ENCODE results near the gene NEURL1.

The NEURL1 gene

GRCh38 chr10:103451831-103452505 lies 41.5 kb upstream of the NEURL1 start, which contains the start of gene CALHM2:
Gene CALHM2 (minus strand): TSS chr10:103452370. CDS start chr10:103449941, 2,429 bp downstream.
- Histone ChIP-seq H3K4me3 (ENCODE audit: extremely low read depth, insufficient read depth, low read length, poor library complexity, severe bottlenecking) (peak within 1 kb of the TSS; percentile 22), H3K9me3 (ENCODE audit: control insufficient read depth, low read length) (no peaks in the 10 kb centered on the region), H3K4me1 (ENCODE audit: control insufficient read depth, insufficient read depth, low read length, poor library complexity, severe bottlenecking) (peaks cover 6% of the 10 kb centered on the region), H3K36me3 (ENCODE audit: control insufficient read depth, insufficient read depth, low read length) (peaks cover 17% of the 10 kb centered on the region), H3K27ac (ENCODE audit: low read depth, low read length, severe bottlenecking) (no peak within 1 kb of the TSS)
- 66 to 79% methylated on average over 12 to 26 of the region's 32 CpGs for WGBS, 2 experiments (ENCODE audit: insufficient coverage in 2 of 2)

- Histone ChIP-seq H3K4me1 (ENCODE audit: control insufficient read depth, insufficient read depth, low read length, poor library complexity, severe bottlenecking) (peaks cover 6% of the 10 kb centered on the region), H3K36me3 (ENCODE audit: control insufficient read depth, insufficient read depth, low read length) (peaks cover 11% of the 10 kb centered on the region), H3K27ac (ENCODE audit: low read depth, low read length, severe bottlenecking) (no peak overlapping the region), H3K9me3 (ENCODE audit: control insufficient read depth, low read length) (no peaks in the 10 kb centered on the region), H3K4me3 (ENCODE audit: extremely low read depth, insufficient read depth, low read length, poor library complexity, severe bottlenecking) (no peak overlapping the region)
- 84 to 85% methylated on average over 23 to 27 of the region's 27 CpGs for WGBS, 2 experiments (ENCODE audit: insufficient coverage in 2 of 2)
These were observed 40.8 kb upstream of the NEURL1 start for GRCh38 chr10:103452506-103453230.

- Histone ChIP-seq H3K9me3 (ENCODE audit: control insufficient read depth, low read length) (no peaks in the 10 kb centered on the region), H3K4me1 (ENCODE audit: control insufficient read depth, insufficient read depth, low read length, poor library complexity, severe bottlenecking) (peaks cover 3% of the 10 kb centered on the region), H3K27ac (ENCODE audit: low read depth, low read length, severe bottlenecking) (no peak overlapping the region), H3K4me3 (ENCODE audit: extremely low read depth, insufficient read depth, low read length, poor library complexity, severe bottlenecking) (no peak overlapping the region), H3K36me3 (ENCODE audit: control insufficient read depth, insufficient read depth, low read length) (peaks cover 8% of the 10 kb centered on the region)
- WGBS, 2 experiments (ENCODE audit: insufficient coverage in 2 of 2): 93 to 100% methylated on average over 2 to 4 of the region's 4 CpGs
These were observed 39.5 kb upstream of the NEURL1 start for GRCh38 chr10:103454026-103454425.

DNA sequence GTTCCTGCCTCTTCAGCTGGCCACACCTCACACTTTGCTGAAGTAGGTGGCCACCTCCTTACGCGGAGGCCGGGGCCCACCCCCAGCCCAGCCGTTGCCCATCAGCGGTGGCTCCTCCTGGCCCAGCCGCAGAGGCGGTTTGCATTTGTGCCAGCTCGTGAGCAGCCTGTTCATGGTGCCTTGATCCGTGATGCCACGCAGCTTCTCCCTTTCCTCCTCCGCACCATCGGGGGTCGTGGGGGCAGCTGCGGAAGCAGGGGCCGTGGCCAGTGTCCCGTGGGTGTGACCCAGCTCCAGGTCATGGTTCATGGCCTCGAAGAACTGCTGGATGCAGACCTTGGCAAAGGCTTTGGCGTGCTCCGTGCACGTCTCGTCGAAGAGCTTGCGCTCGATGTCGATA lies 38.3 kb upstream of the NEURL1 start:
- Histone ChIP-seq H3K4me1 (ENCODE audit: control insufficient read depth, insufficient read depth, low read length, poor library complexity, severe bottlenecking) (peaks cover 3% of the 10 kb centered on the region), H3K36me3 (ENCODE audit: control insufficient read depth, insufficient read depth, low read length) (no peaks in the 10 kb centered on the region), H3K9me3 (ENCODE audit: control insufficient read depth, low read length) (no peaks in the 10 kb centered on the region), H3K27ac (ENCODE audit: low read depth, low read length, severe bottlenecking) (no peak overlapping the region), H3K4me3 (ENCODE audit: extremely low read depth, insufficient read depth, low read length, poor library complexity, severe bottlenecking) (no peak overlapping the region)
- WGBS, 2 experiments (ENCODE audit: insufficient coverage in 2 of 2): 88 to 96% methylated on average over 25 of the region's 25 CpGs

DNA sequence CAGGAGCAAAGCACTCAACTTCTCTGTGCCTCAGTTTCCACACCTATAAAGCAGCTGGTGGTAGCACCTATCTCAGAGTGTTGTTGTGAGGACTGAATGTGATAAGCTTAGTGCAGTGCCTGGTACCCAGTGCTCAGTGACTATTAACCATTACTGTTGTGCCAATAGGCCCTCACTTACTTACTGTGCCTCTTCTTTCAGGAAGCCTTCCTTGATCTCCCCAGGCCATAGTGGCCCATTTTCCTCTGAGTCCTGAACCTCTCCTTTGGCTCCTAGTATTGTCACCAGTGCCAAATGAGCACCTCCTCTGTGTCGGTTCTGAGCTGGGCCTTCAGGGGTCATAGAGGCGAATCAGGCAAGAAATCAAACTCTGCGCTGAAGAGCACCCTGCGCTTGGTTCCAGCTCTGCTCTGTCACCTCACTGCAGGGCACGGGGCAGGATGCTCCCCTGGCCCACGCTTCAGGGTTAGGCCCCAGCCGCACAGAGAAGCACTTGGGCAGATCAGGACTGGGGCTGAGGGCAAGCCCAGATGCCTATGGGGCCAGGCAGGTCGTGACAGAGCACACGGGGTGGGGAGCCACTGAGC lies 37.3 kb upstream of the NEURL1 start:
- no peaks in the 10 kb centered on the region for H3K36me3 ChIP-seq (ENCODE audit: control insufficient read depth, insufficient read depth, low read length)
- H3K9me3 ChIP-seq (ENCODE audit: control insufficient read depth, low read length): no peaks in the 10 kb centered on the region
- H3K27ac ChIP-seq (ENCODE audit: low read depth, low read length, severe bottlenecking): no peak overlapping the region
- no peak overlapping the region for H3K4me3 ChIP-seq (ENCODE audit: extremely low read depth, insufficient read depth, low read length, poor library complexity, severe bottlenecking)
- peaks cover 2% of the 10 kb centered on the region for H3K4me1 ChIP-seq (ENCODE audit: control insufficient read depth, insufficient read depth, low read length, poor library complexity, severe bottlenecking)
- 92 to 94% methylated on average over 7 to 9 of the region's 9 CpGs for WGBS, 2 experiments (ENCODE audit: insufficient coverage in 2 of 2)

GRCh38 chr10:103457176-103457712 lies 36.3 kb upstream of the NEURL1 start:
- H3K4me1 ChIP-seq (ENCODE audit: control insufficient read depth, insufficient read depth, low read length, poor library complexity, severe bottlenecking): no peaks in the 10 kb centered on the region
- no peak overlapping the region for H3K4me3 ChIP-seq (ENCODE audit: extremely low read depth, insufficient read depth, low read length, poor library complexity, severe bottlenecking)
- WGBS, 2 experiments (ENCODE audit: insufficient coverage in 2 of 2): 86% methylated on average over 4 to 5 of the region's 8 CpGs
- no peaks in the 10 kb centered on the region for H3K36me3 ChIP-seq (ENCODE audit: control insufficient read depth, insufficient read depth, low read length)
- H3K27ac ChIP-seq (ENCODE audit: low read depth, low read length, severe bottlenecking): no peak overlapping the region
- H3K9me3 ChIP-seq (ENCODE audit: control insufficient read depth, low read length): no peaks in the 10 kb centered on the region

DNA sequence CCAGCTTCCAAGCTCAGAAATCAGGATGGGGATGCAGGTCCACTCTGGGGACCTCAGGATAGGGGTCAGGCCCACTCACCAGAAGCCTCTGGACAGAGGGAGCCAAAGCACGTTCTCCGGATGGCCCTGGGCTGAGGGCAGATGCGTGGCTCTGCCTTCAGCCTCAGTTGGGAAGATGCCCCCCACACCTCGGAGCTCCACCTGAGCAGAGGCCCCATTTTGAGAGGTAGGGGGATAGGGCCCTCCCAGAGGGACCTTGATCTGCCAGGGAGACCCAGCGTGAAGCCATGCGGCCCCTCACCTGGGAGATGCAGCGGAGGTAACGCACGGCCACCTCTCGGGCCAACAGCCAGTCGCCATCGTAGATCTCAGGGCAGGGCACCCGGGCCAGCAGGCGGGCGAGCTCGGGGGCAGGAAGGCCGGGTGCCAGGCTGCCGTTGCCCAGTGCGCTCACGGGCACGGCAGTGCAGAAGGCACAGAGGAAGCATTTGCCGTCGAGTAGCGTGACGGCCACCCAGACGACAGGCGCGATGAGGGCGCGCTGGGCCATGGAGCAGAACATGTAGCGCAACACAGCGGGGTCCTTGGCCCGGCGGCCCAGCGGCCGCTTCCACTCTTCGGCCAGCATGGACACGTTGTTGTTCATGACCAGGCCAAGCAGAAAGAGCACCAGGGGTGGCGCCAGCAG lies 35.5 kb upstream of the NEURL1 start:
- H3K4me3 ChIP-seq (ENCODE audit: extremely low read depth, insufficient read depth, low read length, poor library complexity, severe bottlenecking): no peak overlapping the region
- H3K36me3 ChIP-seq (ENCODE audit: control insufficient read depth, insufficient read depth, low read length): no peaks in the 10 kb centered on the region
- no peak overlapping the region for H3K27ac ChIP-seq (ENCODE audit: low read depth, low read length, severe bottlenecking)
- H3K9me3 ChIP-seq (ENCODE audit: control insufficient read depth, low read length): no peaks in the 10 kb centered on the region
- H3K4me1 ChIP-seq (ENCODE audit: control insufficient read depth, insufficient read depth, low read length, poor library complexity, severe bottlenecking): no peaks in the 10 kb centered on the region
- WGBS, 2 experiments (ENCODE audit: insufficient coverage in 2 of 2): 93 to 94% methylated on average over 36 to 39 of the region's 39 CpGs

- H3K9me3 ChIP-seq (ENCODE audit: control insufficient read depth, low read length): no peaks in the 10 kb centered on the region
- 75 to 76% methylated on average over 4 to 5 of the region's 9 CpGs for WGBS, 2 experiments (ENCODE audit: insufficient coverage in 2 of 2)
- H3K27ac ChIP-seq (ENCODE audit: low read depth, low read length, severe bottlenecking): no peak within 1 kb of the TSS
- no peak within 1 kb of the TSS for H3K4me3 ChIP-seq (ENCODE audit: extremely low read depth, insufficient read depth, low read length, poor library complexity, severe bottlenecking)
- H3K36me3 ChIP-seq (ENCODE audit: control insufficient read depth, insufficient read depth, low read length): no peaks in the 10 kb centered on the region
- H3K4me1 ChIP-seq (ENCODE audit: control insufficient read depth, insufficient read depth, low read length, poor library complexity, severe bottlenecking): no peaks in the 10 kb centered on the region
These were observed 34.8 kb upstream of the NEURL1 start, which contains the start of gene CALHM1 for GRCh38 chr10:103458720-103459119. Gene CALHM1 (minus strand): TSS chr10:103458900. CDS start chr10:103458751, 149 bp downstream.

DNA sequence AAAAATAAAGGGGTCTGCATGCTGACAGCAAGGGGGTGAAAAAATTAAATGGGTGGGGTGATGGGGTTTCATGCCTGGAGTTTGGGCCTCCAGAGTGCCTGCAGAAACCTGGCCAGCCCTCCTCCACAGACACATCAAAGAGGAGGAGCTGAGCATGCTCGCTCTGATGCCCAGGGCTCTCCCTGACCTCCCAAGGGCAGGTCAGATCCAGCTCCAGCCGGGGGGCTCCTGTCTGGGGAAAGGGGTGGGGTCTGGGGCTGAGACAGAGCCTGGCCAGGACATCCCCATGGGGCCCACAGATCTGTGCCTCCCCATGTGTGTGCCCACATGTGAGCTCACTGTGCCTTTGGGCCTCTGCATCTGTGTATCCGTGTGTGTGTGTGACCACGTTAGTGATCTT lies 33.9 kb upstream of the NEURL1 start:
- H3K9me3 ChIP-seq (ENCODE audit: control insufficient read depth, low read length): no peaks in the 10 kb centered on the region
- no peaks in the 10 kb centered on the region for H3K36me3 ChIP-seq (ENCODE audit: control insufficient read depth, insufficient read depth, low read length)
- WGBS, 2 experiments (ENCODE audit: insufficient coverage in 2 of 2): 90 to 93% methylated on average over 2 to 3 of the region's 4 CpGs
- no peak overlapping the region for H3K4me3 ChIP-seq (ENCODE audit: extremely low read depth, insufficient read depth, low read length, poor library complexity, severe bottlenecking)
- H3K27ac ChIP-seq (ENCODE audit: low read depth, low read length, severe bottlenecking): no peak overlapping the region
- no peaks in the 10 kb centered on the region for H3K4me1 ChIP-seq (ENCODE audit: control insufficient read depth, insufficient read depth, low read length, poor library complexity, severe bottlenecking)

DNA sequence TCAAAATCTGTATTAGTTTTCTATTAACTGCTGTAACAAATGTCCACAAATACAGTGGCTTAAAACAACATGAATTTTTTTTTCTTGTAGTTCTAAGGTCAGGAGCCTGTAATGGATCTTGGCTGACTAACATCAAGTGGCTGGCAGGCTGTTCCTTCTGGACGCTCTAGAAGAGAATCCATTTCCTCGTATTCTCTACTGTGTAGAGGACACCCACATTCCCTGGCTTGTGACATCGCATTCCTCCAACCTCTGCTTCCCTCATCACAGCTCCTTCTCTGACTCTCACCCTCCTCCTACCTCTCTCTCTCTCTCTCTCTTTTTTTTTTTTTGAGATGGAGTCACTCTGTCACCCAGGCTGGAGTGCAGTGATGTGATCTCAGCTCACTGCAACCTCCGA lies 30.0 kb upstream of the NEURL1 start:
- no peak overlapping the region for H3K4me3 ChIP-seq (ENCODE audit: extremely low read depth, insufficient read depth, low read length, poor library complexity, severe bottlenecking)
- peaks cover 4% of the 10 kb centered on the region for H3K4me1 ChIP-seq (ENCODE audit: control insufficient read depth, insufficient read depth, low read length, poor library complexity, severe bottlenecking)
- H3K9me3 ChIP-seq (ENCODE audit: control insufficient read depth, low read length): no peaks in the 10 kb centered on the region
- no peaks in the 10 kb centered on the region for H3K36me3 ChIP-seq (ENCODE audit: control insufficient read depth, insufficient read depth, low read length)
- no peak overlapping the region for H3K27ac ChIP-seq (ENCODE audit: low read depth, low read length, severe bottlenecking)
- 87 to 100% methylated on average over 3 to 4 of the region's 4 CpGs for WGBS, 2 experiments (ENCODE audit: insufficient coverage in 2 of 2)
